Fibroblast of pulmonary artery (primary cell): ENCODE results near the gene STPG3.

Source experiments
- DNase-seq: peaks from one replicate; pipeline ENCODE4 v3.0.0-alpha.2; 2010; ENCODE audit warnings: low read depth
- H3K4me3 ChIP-seq: replicated peaks from 2 replicates; pipeline ENCODE4 v1.5.1; 2011; ENCODE audit warnings: low read depth, mild to moderate bottlenecking, control low read depth, low read length, moderate library complexity
- TF ChIP-seq, protein P1 (sequence below): IDR thresholded peaks from 2 replicates; pipeline ENCODE4 v1.5.1; 2011; ENCODE audit warnings: mild to moderate bottlenecking, control low read depth, low read length, inconsistent platforms; ENCODE audit errors: missing control alignments

Gene STPG3

DNA sequence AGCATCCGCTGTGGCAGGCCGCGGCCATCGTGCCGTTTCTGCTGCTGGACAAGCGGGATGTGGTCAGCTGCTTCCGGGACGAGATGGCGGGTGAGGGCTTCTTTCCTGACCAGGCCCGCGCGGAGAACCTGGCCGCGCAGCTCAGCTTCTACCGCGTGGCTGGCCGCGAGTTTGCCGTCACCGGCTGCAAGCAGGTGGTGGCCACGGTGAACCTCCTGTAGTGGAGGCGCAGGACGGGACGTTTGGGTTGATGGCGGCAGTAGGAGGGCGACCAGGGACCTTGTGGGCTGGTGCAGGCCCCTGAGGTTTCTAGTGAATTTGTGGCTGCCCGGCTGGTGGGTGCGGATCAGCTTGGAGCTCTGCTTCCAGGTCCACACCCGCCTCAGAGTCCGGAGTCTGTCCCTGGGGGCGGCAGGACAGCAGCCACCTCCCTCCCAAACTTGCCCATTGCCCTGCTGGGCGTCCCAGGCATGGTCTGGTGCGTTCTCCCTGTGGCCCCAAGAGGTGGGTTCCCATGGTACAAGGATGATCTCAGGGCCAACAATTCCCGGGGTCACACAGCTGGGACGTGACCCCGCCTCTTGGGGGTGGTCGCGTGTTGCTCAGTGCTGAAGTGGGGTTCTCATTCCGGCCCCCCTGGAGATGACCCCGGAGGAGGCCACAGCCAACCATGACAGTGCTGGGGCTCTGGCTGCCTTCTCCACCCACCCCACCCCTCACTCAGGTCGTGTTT is 28.8 kb downstream of the STPG3 start:
- H3K4me3 ChIP-seq: no peak overlapping the region
- TF ChIP-seq, protein P1, sequence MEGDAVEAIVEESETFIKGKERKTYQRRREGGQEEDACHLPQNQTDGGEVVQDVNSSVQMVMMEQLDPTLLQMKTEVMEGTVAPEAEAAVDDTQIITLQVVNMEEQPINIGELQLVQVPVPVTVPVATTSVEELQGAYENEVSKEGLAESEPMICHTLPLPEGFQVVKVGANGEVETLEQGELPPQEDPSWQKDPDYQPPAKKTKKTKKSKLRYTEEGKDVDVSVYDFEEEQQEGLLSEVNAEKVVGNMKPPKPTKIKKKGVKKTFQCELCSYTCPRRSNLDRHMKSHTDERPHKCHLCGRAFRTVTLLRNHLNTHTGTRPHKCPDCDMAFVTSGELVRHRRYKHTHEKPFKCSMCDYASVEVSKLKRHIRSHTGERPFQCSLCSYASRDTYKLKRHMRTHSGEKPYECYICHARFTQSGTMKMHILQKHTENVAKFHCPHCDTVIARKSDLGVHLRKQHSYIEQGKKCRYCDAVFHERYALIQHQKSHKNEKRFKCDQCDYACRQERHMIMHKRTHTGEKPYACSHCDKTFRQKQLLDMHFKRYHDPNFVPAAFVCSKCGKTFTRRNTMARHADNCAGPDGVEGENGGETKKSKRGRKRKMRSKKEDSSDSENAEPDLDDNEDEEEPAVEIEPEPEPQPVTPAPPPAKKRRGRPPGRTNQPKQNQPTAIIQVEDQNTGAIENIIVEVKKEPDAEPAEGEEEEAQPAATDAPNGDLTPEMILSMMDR: no peak
- DNase-seq: no peak

DNA sequence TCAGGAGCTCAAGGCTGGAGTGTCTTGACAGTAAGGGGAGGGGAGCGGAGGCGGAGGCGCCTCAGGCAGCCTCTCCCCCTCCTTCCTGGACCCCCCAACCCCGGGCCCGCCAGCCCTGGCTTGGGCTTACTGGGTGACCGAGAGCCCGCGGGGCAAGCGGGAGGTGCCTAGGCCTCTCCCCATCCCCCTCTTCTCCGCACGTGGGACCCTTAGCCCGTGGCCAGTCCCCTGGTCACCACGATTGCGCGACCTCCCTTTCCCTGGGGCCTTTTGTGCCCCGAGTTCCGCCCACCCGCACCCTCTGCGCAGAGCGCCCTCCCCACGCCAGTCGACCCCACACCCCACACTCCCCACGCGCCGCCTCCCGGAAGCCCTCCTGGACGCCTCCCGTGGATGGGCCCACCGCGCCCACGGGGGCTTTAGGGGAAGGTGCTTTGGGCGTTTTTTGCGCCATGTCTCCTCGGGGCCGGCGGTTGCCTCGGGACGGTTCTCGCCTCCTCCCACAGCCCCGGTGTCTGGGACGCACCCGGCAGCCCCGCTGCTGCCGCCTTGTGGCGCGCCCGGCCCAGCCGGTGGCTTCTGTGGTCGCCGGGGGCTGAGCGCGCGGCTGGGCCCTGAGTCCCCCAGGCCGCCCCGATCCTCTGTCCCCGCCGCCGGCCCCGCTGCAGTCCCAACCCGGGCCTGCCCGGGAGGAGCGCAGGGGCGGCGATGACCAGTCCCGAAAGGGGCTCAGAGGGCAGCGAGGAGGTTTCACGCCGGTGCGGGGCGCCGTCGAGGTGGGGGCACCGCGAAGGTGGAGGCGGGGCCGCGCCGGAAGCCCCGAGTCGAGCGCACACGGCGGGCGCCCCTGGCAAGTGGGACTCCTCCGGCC is 29.6 kb downstream of the STPG3 start:
- peak; percentile 37 for DNase-seq
- TF ChIP-seq, protein P1: peak; percentile 24
- no peak overlapping the region for H3K4me3 ChIP-seq

DNA sequence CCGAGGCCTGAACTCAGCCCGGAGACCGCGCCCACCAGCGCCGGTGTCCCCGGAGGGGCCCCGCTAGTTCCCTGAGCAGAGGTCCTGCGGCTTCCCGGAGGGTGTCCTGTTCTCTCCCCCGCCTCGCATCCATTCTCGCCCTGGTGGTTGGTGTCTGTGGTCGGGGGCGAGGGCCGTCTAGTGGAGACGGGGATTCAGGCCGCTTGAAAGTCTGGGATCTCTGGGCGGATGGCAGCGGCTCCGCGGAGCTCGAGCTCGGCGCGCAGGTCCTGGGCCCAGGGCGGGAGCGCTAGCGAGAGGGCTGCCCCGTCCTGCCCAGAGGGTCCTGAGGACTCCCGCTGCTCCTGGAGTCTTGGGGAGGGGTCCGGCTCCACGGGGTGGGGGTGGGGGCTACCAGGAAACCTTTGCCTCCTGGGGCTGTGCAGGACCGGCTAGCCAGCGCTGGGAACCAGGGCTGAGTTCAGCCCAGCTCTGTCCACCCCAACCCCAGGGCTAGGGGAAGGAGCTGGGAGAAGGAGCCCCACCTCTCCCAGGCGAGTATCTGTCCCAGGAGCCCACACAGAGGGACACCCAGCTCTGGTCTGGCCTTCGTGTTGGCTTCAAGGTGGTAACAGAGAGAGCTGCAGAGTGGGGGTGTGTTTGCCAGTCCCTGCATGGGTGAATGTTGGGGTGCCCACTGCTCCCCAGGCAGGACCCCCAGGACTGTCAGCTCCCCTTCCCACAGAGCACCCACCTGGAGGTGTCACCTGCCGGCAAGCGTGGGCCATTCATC is 30.4 kb downstream of the STPG3 start:
- TF ChIP-seq, protein P1: no peak
- no peak overlapping the region for H3K4me3 ChIP-seq
- no peak for DNase-seq

DNA sequence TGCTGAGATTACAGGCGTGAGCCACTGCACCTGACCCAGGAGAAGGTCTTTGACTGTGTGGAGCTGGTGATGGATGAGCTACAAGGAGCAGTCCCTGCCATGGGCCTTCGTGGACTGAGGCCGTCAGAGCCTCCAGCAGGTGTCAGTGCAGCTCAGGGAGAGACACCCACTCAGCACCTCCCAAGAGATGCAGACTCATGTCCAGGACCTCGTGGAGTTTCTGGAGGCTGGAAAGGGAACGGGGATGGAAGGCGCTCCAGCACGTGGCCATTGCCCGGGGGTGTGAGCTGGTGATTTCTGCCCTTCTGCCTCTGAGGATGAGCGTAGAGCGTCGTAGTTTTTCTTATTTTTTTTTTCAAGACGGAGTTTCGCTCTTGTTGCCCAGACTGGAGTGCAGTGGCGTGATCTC is 35.9 kb downstream of the STPG3 start:
- peak; percentile 77 for DNase-seq
- TF ChIP-seq, protein P1: peak; percentile 58

DNA sequence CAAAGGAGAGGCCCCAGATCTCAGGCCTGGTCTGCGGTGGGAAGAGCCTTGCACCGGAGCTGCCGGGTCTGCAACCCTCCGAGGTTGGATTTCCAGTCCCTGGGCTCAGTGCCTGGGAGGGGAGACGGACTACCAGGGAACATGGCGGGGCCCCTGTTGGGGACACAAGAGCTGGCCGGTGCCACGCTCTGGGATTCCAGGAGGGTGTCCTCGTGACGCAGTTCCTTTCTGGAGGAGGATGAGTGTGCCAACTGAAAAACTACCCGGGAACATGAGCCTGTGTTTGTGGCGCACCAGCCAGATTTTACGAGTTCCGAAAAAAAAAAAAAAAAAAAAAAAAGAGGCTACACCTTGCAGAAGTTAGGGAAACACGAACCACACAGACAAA is 42.0 kb downstream of the STPG3 start:
- no peak overlapping the region for H3K4me3 ChIP-seq
- TF ChIP-seq, protein P1: no peak
- no peak for DNase-seq

More for the DNA sequence above, 35.9 kb downstream of the STPG3 start:
- no peak overlapping the region for H3K4me3 ChIP-seq

DNA sequence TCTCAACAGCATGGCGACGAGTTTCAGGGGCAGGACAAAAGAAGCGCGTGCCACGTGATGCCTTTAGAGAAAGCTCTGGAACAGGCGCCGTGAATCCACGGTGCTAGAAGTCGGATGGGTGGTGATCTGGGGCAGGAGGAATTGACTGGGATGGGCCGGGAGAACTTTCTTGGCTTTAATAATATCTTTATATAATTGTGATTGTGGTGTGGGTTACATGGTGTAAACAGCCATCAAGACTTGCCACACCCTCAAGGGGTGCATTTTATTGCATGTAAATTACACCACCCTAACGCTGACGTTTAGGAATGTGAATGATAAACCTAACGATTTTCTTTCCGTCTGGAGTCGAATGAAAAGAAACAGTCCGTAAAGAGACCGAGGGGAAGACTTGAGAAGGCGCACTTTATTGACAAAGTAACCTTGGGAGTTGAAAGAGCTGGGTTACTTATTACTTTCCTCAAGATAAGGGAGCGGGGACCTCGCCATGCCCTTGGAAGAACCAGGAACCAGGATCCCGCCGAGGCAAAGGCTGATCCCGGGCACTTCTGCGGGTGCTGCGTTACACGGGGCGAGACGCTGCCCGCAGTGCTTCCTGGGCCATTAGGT is 42.5 kb downstream of the STPG3 start:
- H3K4me3 ChIP-seq: no peak overlapping the region
- TF ChIP-seq, protein P1: no peak
- DNase-seq: no peak
